C4-2B (cell line): ENCODE measurements around the gene ATP13A2.
"Not testable (repeated sequence)": the region's sequence is repeated elsewhere in the genome, so short reads cannot be mapped to it uniquely, and the experiment has no call there.

Experiments used
- H3K27ac ChIP-seq: fragments of 450-650 bp; 2 replicates; pipeline ENCODE4 v1.5.1; 2017
- CTCF ChIP-seq: fragments of 450-650 bp; conservative IDR thresholded peaks from 2 replicates; pipeline ENCODE4 v1.5.1; 2017; ENCODE audit warnings: mild to moderate bottlenecking
- ZFX ChIP-seq: fragments of 450-650 bp; IDR thresholded peaks from 2 replicates; pipeline ENCODE4 v1.6.1; 2017

ATP13A2 gene

GRCh38 chr1:16967962-16968361, 43.8 kb downstream of the ATP13A2 start:
- no peak overlapping the region for H3K27ac ChIP-seq
- TF ChIP-seq CTCF (no peak), ZFX (no peak)

GRCh38 chr1:16967095-16967575, 44.6 kb downstream of the ATP13A2 start:
- no peak overlapping the region for H3K27ac ChIP-seq
- TF ChIP-seq CTCF (no peak), ZFX (no peak)

GRCh38 chr1:16966282-16966681, 45.4 kb downstream of the ATP13A2 start:
- no peak for TF ChIP-seq ZFX
- no peak for TF ChIP-seq CTCF
- no peak overlapping the region for H3K27ac ChIP-seq

- no peak for TF ChIP-seq ZFX
- no peak for TF ChIP-seq CTCF
- no peak overlapping the region for H3K27ac ChIP-seq
These were observed 46.2 kb downstream of the ATP13A2 start for GRCh38 chr1:16965486-16966067.

- not testable (repeated sequence) for H3K27ac ChIP-seq
These were observed 47.6 kb downstream of the ATP13A2 start for GRCh38 chr1:16964169-16964568.

- H3K27ac ChIP-seq, result peak overlapping the region; percentile 62
- TF ChIP-seq CTCF (no peak), ZFX (no peak)
These were observed 50.2 kb downstream of the ATP13A2 start for GRCh38 chr1:16961297-16962133.

- TF ChIP-seq CTCF (peak; percentile 81), ZFX (peak; percentile 83)
- peak overlapping the region; percentile 62 for H3K27ac ChIP-seq
These were observed 51.0 kb downstream of the ATP13A2 start for GRCh38 chr1:16960560-16961296.
